Adrenal gland (tissue), 12 donors: ENCODE measurements around the gene PEX16. TPM values are rescaled to one million over a fixed set of nuclear protein-coding genes. Genes with fewer than 3 reads are reported as not detected.

Experiments
- DNase-seq, 7 donors: peaks; one replicate each; pipeline ENCODE4 v3.0.0-alpha.2; 2019 to 2020
- H3K27ac ChIP-seq, 5 donors: fragments of 200-600 bp; sonication (generic) in 4 of 5; 1 replicate in 3 of 5; 2 replicates in 2 of 5; pipeline versions ENCODE4 v1.5.1 to v1.8.0; 2016 to 2020; ENCODE audit warnings: mild to moderate bottlenecking in 1 of 5
- H3K27me3 ChIP-seq: fragments of 200-600 bp; 2 replicates; pipeline ENCODE4 v1.8.0; 2021
- H3K36me3 ChIP-seq, 2 donors: fragments of 200-600 bp; replicated peaks in 1 of 2; 1 replicate in 1 of 2; 2 replicates in 1 of 2; pipeline versions ENCODE4 v1.5.1 to v1.8.0; 2018 to 2022
- H3K4me1 ChIP-seq, 2 donors: fragments of 200-600 bp; replicated peaks in 1 of 2; 1 replicate in 1 of 2; 2 replicates in 1 of 2; pipeline versions ENCODE4 v1.5.1 to v1.8.0; 2018 to 2021
- H3K4me3 ChIP-seq, 4 donors: fragments of 200-600 bp; sonication (generic) in 3 of 4; one replicate each; pipeline ENCODE4 v1.5.1; 2016 to 2018
- H3K9me3 ChIP-seq, 3 donors: fragments of 200-600 bp; sonication (generic) in 1 of 3; replicated peaks in 1 of 3; 1 replicate in 2 of 3; 2 replicates in 1 of 3; pipeline versions ENCODE4 v1.5.1 to v1.8.0; 2016 to 2021
- POLR2A ChIP-seq, 2 donors: fragments of 450-650 bp; IDR thresholded peaks; one replicate each; pipeline ENCODE4 v1.6.1; 2017; ENCODE audit warnings: antibody characterized with exemption in 2 of 2, mild to moderate bottlenecking in 2 of 2, moderate library complexity in 1 of 2
- WGBS, 4 donors: extraction: QIAGEN DNeasy Blood & Tissue Kit in 2 of 4; methylation state at CpG; one replicate each; pipeline versions ENCODE4 v1.1.5 to v1.1.7; 2013 to 2017; 5-methylcytosine and 5-hydroxymethylcytosine counted together
- intact Hi-C, 2 donors: fragments of 100-400 bp; cut with DNase I; formaldehyde crosslinking; loops; one replicate each; pipeline versions ENCODE4 v1.14.1 to v1.15.0; 2022 to 2023
- polyA plus RNA-seq, 3 donors: library from polyadenylated mRNA; stranded (reverse); fragments of 200-250 nt in 2 of 3; fragments of 350-450 nt in 1 of 3; fragmentation: Illumina TruSeq in 1 of 3; extraction: RNeasy Lipid Tissue Mini Kit (QIAGEN cat#74804) in 1 of 3; gene quantifications; one replicate each; pipeline ENCODE4 v1.2.3, GENCODE V29; 2013 to 2014
- total RNA-seq, 9 donors: library from RNA; depleted of rRNA in 4 of 9; stranded (reverse); fragments of >200 nt in 4 of 9; fragments of 120-200 nt in 1 of 9; fragmentation: NEBNext Ultra II Directional in 1 of 9; extraction: Animal tissue kit (Norgen Biotek cat#: 25700) in 1 of 9; gene quantifications; one replicate each; pipeline versions ENCODE4 v1.1.0 to v1.2.4, GENCODE V29; 2013 to 2023
- TF ChIP-seq, protein P1 (sequence below), 6 experiments: fragments of 450-650 bp in 4 of 6; fragments of 200-600 bp in 2 of 6; sonication (generic) in 1 of 6; IDR thresholded peaks; 1 replicate in 5 of 6; 2 replicates in 1 of 6; pipeline versions ENCODE4 v1.5.1 to v1.8.0; 2016 to 2021; ENCODE audit warnings: antibody characterized with exemption in 6 of 6, mild to moderate bottlenecking in 2 of 6, moderate library complexity in 1 of 6
- donor health status: healthy with polysubstance abuse.
- donor health status: Bipolar disorder and iron deficiency.
- donor health status: DM: yes; HTN: yes; CAD: no.
- donor health status: DM: no; HTN: no; CAD: no.
- donor health status: DM: no; HTN: no; CAD: no.
- donor health status: DM: yes; HTN: yes; CAD: no.

The PEX16 gene
- total and polyA plus RNA-seq, 12 donors = 7.6 to 67.6 (median 40.7) TPM

DNA sequence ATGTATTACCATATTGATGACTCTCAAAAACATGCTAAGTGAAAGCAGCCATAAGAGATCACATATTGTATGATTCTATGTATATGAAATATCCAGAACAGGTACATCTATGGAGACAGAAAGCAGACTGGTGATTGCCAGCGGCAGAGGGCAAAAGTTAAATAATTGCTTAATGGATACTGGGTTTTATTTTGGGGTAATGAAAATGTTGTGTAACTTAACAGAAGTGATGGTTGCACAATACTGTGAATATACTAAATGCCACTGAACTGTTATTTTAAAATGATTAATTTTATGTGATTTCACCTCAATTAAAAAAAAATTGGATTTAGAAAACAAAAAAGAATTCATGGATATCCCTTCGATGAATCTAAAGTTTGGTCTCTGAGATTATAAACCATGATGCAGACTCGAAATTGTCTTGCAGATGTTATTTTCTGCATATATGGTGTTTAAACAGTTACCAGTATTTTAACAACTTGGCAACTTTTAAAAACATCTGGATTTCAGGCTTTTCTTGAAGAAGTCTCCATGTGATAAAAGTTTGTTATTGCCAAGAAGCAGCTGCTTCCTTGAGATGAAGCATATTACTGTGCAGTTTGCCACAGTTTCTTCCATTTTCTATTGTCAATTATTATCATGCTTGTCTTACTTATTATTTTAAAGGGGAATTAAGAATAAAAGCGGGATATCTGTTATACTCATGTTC, 42.9 kb upstream of the PEX16 start:
- H3K27me3 ChIP-seq = no peaks in the 10 kb centered on the region
- H3K9me3 ChIP-seq = no peaks in the 10 kb centered on the region
- peaks cover 0 to 17% of the 10 kb centered on the region in 2 donors for H3K36me3 ChIP-seq
- H3K27ac ChIP-seq = no peak overlapping the region
- no peak for DNase-seq
- no peak for TF ChIP-seq POLR2A (IDR thresholded peaks at IDR 0.05)
- TF ChIP-seq, protein P1, sequence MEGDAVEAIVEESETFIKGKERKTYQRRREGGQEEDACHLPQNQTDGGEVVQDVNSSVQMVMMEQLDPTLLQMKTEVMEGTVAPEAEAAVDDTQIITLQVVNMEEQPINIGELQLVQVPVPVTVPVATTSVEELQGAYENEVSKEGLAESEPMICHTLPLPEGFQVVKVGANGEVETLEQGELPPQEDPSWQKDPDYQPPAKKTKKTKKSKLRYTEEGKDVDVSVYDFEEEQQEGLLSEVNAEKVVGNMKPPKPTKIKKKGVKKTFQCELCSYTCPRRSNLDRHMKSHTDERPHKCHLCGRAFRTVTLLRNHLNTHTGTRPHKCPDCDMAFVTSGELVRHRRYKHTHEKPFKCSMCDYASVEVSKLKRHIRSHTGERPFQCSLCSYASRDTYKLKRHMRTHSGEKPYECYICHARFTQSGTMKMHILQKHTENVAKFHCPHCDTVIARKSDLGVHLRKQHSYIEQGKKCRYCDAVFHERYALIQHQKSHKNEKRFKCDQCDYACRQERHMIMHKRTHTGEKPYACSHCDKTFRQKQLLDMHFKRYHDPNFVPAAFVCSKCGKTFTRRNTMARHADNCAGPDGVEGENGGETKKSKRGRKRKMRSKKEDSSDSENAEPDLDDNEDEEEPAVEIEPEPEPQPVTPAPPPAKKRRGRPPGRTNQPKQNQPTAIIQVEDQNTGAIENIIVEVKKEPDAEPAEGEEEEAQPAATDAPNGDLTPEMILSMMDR (IDR thresholded peaks at IDR 0.05) = no peak
- H3K4me3 ChIP-seq = no peak overlapping the region
- 71 to 84% (median 73%) methylated on average over 4 of the region's 4 CpGs for whole genome bisulfite sequencing, 4 donors
- peaks cover 17 to 20% of the 10 kb centered on the region in 2 donors for H3K4me1 ChIP-seq
- intact Hi-C loops = no loop called here

DNA sequence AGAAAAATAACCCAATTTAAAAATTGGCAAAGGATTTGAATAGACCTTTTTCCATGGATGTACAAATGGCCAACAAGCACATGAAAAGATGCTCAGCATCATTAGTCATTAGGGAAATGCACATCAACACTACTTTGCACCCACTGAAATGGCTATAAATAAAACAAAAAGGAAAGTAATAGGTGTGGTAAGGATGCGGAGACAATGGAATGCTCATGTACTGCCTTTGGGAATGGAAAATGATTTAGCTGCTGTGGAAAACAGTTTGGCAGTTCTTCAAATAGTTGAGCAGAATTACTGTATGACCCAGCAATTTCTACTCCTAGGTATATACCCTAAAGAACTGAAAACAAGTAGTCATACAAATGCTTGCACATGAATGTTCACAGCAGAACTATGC, 42.2 kb upstream of the PEX16 start:
- 77 to 94% (median 87%) methylated on average over 1 of the region's 1 CpG for WGBS, 4 donors
- no peak for DNase-seq
- TF ChIP-seq, protein P1 (IDR thresholded peaks at IDR 0.05) = no peak
- no peak for TF ChIP-seq POLR2A (IDR thresholded peaks at IDR 0.05)
- intact Hi-C loops = no loop called here
- Histone ChIP-seq H3K4me3 (no peak overlapping the region), H3K36me3 (peaks cover 0 to 16% of the 10 kb centered on the region in 2 donors), H3K4me1 (peaks cover 17 to 20% of the 10 kb centered on the region in 2 donors), H3K9me3 (no peaks in the 10 kb centered on the region), H3K27ac (no peak overlapping the region), H3K27me3 (no peaks in the 10 kb centered on the region)

DNA sequence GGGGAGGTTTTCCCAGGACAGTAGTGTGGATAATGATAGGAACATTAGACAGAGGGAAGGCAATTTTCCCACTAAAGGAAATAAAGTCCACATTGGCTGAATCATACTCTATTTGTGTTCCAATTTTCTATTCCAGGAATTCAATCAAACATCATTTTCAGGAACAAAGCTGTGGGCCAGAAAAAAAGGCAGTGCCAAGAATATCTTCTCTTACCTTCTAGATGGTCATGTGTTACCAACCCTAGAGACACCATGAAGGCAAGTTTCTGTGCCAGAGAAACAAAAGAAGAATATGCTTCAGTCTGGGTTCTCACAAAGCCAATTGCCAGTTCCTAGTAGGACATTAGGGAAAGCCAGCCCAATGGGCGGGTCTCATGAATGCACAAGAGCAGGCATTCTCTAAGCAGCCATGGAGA, 32.3 kb upstream of the PEX16 start:
- WGBS, 4 donors = 91 to 100% (median 97%) methylated on average over 1 of the region's 1 CpG
- TF ChIP-seq, protein P1 (IDR thresholded peaks at IDR 0.05) = no peak
- TF ChIP-seq POLR2A (IDR thresholded peaks at IDR 0.05) = no peak
- no peak for DNase-seq
- H3K9me3 ChIP-seq = no peaks in the 10 kb centered on the region
- H3K27me3 ChIP-seq = no peaks in the 10 kb centered on the region
- H3K27ac ChIP-seq = no peak overlapping the region
- intact Hi-C loops = loop anchor here in 1 of 2 donors (10.0 kb wide), 1 partner anchor 45 kb away; no protein-coding TSS in a partner anchor
- peaks cover 3 to 16% of the 10 kb centered on the region in 2 donors for H3K4me1 ChIP-seq
- H3K4me3 ChIP-seq = no peak overlapping the region
- H3K36me3 ChIP-seq = peaks cover 0 to 79% of the 10 kb centered on the region in 2 donors

DNA sequence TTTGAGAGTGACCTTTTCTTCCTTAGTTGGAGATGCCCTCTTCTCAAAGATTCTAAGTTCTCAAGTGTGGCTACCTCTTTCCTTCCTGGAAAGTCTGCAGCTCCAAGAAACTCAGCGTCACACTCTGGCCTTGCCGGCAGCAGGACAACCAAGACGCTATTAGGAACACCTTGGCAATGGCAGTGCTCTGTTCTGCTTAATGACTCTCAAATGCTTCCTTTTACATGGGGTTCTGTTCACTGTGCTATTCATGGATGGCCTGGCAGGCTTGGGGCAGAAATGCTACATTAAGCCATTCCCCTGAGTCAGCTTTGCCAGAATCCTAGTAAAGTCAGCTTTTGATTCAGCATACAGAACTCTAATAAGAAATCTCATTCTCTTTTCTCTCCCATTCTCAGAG, 30.7 kb upstream of the PEX16 start:
- H3K27ac ChIP-seq = no peak overlapping the region
- H3K4me1 ChIP-seq = peaks cover 3 to 16% of the 10 kb centered on the region in 2 donors
- no peak for TF ChIP-seq POLR2A (IDR thresholded peaks at IDR 0.05)
- TF ChIP-seq, protein P1 (IDR thresholded peaks at IDR 0.05) = no peak
- no peaks in the 10 kb centered on the region for H3K27me3 ChIP-seq
- 67 to 88% (median 76%) methylated on average over 3 of the region's 3 CpGs for WGBS, 4 donors
- no peak overlapping the region for H3K4me3 ChIP-seq
- H3K9me3 ChIP-seq = no peaks in the 10 kb centered on the region
- DNase-seq = no peak
- H3K36me3 ChIP-seq = peaks cover 0 to 89% of the 10 kb centered on the region in 2 donors
- intact Hi-C loops = loop anchor here in 1 of 2 donors (10.0 kb wide), 1 partner anchor 46 kb away; no protein-coding TSS in a partner anchor
